ENCODE measurements around the gene GUCY2C.

DNA sequence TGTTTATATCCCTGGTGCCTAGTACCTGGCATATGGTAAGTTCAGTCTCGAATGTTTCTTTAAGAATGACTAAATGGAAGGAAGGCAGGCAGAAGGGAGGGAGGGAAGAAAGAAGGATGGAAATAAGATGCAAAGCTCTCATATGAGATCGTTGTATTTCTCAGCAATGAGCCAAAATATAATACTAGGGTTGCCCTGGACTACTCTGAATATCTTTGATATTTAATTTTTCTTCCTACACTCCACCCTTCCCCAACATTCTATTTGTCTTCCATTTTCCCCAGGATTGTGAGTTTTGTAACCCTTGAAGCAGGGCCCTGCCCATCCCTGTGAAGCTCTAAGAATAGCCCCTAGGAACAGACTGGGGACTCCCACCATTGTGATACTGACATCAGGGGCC, 43.9 kb downstream of the GUCY2C start:
- TF ChIP-seq EP300 (IDR thresholded peaks at IDR 0.05): no peak
- TF ChIP-seq POLR2AphosphoS5 (IDR thresholded peaks at IDR 0.05): no peak

Data from suprapubic skin (tissue), 4 donors.